GM12865 (cell line): ENCODE measurements around the gene EPM2A.

Experiments
- DNase-seq: peaks from one replicate; pipeline ENCODE4 v3.0.0; 2010; ENCODE audit warnings: low read depth
- H3K4me3 ChIP-seq: 2 replicates; pipeline ENCODE4 v1.5.1; 2011; ENCODE audit warnings: mild to moderate bottlenecking, low read depth, low read length, control low read depth
- CTCF ChIP-seq: IDR thresholded peaks from 2 replicates; pipeline ENCODE4 v1.5.1; 2011; ENCODE audit warnings: low read length, control low read depth, low read depth, inconsistent platforms; ENCODE audit not compliant: insufficient read depth; ENCODE audit errors: missing control alignments

EPM2A gene

DNA sequence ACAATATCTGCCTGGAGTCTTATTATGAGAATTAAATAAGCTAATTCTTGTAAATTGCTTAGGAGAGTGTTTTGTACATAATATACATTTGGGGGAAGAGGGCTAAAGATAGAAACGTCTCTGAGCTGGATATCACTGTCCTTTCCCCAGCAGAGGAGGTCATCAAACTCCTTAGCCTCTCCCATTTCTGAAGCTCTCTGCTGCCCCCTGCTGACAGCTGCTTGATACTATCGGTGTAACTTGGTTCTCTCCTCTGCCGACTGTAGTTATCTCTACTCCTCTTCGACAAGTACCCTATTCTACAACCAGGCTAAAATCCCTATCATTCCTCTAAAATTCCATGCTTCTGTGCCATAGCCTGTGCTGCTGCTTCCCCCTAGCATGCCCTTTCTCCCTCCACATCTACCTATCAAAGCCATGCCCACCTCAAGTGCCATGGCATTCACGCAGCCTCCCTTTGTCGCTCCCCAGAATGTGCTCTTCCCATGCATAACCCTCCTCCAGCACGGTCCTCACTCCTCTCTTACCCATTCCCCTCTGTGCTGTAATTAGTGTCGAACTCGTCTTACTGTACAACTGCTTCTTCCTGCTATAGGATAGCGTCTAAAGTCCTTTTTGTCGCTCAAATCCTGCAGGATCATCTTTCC lies 101.2 kb downstream of the EPM2A start:
- H3K4me3 ChIP-seq = no peak overlapping the region
- peak; percentile 86 for DNase-seq
- TF ChIP-seq CTCF = peak; percentile 83

DNA sequence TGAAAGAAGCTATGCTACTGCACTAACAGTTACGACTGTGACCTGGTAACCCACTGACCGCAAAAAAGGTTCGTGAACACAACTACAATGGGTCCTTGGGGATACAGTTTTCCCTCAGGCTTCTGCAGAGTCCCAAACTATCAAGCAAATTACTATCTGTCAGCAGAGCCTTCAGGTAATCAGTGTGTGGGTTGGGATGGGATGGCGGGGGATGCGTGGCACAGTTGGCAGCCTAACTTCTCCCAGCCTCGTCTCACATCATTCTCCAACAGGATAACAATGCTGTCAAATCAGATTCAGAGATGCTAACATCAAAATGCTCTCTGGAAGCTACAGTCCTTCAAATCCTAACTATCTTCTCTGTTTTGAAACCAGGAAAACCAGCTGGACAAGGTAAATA lies 102.3 kb downstream of the EPM2A start:
- TF ChIP-seq CTCF = no peak
- H3K4me3 ChIP-seq = no peak overlapping the region
- no peak for DNase-seq

DNA sequence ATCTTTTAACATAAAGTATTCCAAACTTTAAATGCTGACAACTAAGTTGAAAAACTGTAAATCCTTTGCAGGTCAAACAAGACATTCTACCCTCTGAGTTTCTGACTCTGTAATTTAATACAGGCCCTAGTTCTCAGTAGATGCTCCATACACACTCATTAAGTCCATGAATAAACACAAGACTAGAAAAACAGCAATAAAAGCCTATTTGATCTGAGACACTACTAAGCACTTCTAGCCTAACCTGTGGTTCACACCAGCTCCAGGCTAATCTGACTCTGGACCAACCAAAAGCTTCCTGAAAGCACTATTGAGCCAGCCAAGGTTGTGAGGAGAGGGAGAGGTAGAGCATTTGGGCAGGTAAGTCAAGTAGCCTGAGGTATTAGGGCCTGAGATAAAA lies 103.9 kb downstream of the EPM2A start:
- no peak overlapping the region for H3K4me3 ChIP-seq
- TF ChIP-seq CTCF = no peak
- no peak for DNase-seq

DNA sequence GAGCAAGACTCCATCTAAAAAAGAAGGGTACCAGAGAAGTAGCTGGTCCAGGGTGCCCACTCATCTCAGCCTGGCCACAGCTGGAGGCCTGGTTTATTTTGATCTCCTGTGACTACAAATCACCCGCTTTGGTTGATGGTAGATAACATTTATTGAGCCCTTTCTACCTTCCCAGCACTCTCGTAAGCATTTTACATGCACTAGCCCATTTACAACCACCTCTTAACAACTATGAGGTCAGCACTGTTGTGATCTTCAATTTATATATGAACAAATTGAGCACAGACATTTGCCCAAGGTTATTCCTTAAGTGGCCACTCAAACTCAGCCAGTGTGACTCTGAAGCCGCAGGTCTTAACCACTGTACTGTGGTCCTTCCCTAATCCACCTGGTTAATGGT lies 104.7 kb downstream of the EPM2A start:
- no peak overlapping the region for H3K4me3 ChIP-seq
- DNase-seq = no peak
- no peak for TF ChIP-seq CTCF

GRCh38 chr6:145629478-145629877 lies 105.8 kb downstream of the EPM2A start:
- H3K4me3 ChIP-seq = no peak overlapping the region
- no peak for TF ChIP-seq CTCF
- DNase-seq = no peak

DNA sequence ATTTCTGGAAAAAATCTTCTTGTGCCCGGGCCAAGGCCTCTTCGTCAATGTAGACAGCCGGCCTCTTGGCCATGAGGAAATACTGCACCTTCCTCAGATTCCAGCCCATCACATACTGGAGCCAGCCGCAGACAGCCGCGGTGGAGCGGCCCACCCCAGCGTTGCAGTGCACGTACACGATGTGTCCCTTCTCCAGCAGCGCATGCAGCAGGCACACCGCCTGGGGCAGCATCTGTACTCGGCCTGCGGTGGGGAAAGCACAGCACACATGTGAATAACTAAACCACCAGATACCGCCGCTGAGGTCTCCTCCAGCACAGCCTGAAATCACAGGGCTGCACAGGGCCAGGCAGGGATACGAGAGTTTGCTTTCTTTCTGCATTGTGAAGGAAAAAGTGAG lies 107.9 kb downstream of the EPM2A start:
- DNase-seq = no peak
- no peak overlapping the region for H3K4me3 ChIP-seq
- no peak for TF ChIP-seq CTCF

- no peak for TF ChIP-seq CTCF
- no peak for DNase-seq
- H3K4me3 ChIP-seq = no peak overlapping the region
These were observed 108.5 kb downstream of the EPM2A start for GRCh38 chr6:145626857-145627256.
